Measurements from ENCODE around the gene FBXL5.

Gene FBXL5

DNA sequence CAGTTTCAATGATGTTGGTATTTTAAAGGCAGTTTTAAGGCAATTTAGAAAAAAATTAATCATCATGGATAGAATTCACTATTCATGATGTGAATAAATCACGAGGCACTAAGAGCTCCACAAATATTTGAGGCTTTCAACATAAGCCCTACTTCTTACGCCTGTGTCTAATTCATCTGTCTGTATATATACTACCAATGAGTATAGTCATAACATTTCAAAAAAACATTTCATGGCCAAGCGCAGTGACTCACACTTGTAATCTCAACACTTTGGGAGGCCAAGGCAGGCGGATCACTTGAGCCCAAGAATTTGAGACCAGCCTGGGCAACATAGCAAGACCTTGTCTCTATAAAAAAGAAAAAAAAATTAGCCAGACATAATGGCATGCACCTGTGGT, 56.5 kb downstream of the FBXL5 start:
- no peaks in the 10 kb centered on the region for H3K9me3 ChIP-seq (ENCODE audit: severe bottlenecking)
- TF ChIP-seq, protein P1, sequence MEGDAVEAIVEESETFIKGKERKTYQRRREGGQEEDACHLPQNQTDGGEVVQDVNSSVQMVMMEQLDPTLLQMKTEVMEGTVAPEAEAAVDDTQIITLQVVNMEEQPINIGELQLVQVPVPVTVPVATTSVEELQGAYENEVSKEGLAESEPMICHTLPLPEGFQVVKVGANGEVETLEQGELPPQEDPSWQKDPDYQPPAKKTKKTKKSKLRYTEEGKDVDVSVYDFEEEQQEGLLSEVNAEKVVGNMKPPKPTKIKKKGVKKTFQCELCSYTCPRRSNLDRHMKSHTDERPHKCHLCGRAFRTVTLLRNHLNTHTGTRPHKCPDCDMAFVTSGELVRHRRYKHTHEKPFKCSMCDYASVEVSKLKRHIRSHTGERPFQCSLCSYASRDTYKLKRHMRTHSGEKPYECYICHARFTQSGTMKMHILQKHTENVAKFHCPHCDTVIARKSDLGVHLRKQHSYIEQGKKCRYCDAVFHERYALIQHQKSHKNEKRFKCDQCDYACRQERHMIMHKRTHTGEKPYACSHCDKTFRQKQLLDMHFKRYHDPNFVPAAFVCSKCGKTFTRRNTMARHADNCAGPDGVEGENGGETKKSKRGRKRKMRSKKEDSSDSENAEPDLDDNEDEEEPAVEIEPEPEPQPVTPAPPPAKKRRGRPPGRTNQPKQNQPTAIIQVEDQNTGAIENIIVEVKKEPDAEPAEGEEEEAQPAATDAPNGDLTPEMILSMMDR (IDR thresholded peaks at IDR 0.05; ENCODE audit: poor library complexity, severe bottlenecking), result no peak
- no peaks in the 10 kb centered on the region for H3K27me3 ChIP-seq (ENCODE audit: insufficient read depth, poor library complexity, severe bottlenecking)
- no peak for DNase-seq (ENCODE audit: low spot score)
- H3K27ac ChIP-seq (ENCODE audit: poor library complexity, severe bottlenecking), result no peak overlapping the region
- H3K36me3 ChIP-seq (ENCODE audit: low read depth), result peaks cover 15% of the 10 kb centered on the region; the same call in 1 of the 2 replicates
- no peak for ATAC-seq (ENCODE audit: low read depth)
- no peak overlapping the region for H3K4me3 ChIP-seq (ENCODE audit: severe bottlenecking)
- H3K4me1 ChIP-seq (ENCODE audit: insufficient read depth, poor library complexity, severe bottlenecking), result no peaks in the 10 kb centered on the region

DNA sequence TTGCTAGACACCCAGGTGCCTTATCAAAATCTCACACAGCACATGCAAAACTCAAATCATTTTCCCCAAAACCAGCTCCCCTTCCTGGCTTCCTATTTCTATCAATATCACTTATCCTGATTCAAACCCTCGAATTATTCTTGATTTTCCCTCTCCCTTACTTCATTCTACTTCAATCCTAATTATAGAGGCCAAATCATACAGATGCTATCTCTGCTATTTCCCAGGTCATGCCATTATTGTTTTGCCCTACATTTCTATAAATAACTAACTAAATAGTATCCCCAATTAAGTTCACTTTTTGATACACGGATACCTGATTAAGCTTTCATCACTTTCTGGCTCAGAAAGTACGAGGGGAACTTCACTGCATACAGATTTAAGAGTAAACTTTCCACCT, 62.4 kb downstream of the FBXL5 start:
- peaks cover 10% of the 10 kb centered on the region for H3K36me3 ChIP-seq (ENCODE audit: low read depth)
- TF ChIP-seq, protein P1 (IDR thresholded peaks at IDR 0.05; ENCODE audit: poor library complexity, severe bottlenecking), result no peak
- no peaks in the 10 kb centered on the region for H3K9me3 ChIP-seq (ENCODE audit: severe bottlenecking)
- no peak for ATAC-seq (ENCODE audit: low read depth)
- no peaks in the 10 kb centered on the region for H3K4me1 ChIP-seq (ENCODE audit: insufficient read depth, poor library complexity, severe bottlenecking)
- no peak overlapping the region for H3K27ac ChIP-seq (ENCODE audit: poor library complexity, severe bottlenecking)
- no peak for DNase-seq (ENCODE audit: low spot score)
- no peaks in the 10 kb centered on the region for H3K27me3 ChIP-seq (ENCODE audit: insufficient read depth, poor library complexity, severe bottlenecking)
- no peak overlapping the region for H3K4me3 ChIP-seq (ENCODE audit: severe bottlenecking)

DNA sequence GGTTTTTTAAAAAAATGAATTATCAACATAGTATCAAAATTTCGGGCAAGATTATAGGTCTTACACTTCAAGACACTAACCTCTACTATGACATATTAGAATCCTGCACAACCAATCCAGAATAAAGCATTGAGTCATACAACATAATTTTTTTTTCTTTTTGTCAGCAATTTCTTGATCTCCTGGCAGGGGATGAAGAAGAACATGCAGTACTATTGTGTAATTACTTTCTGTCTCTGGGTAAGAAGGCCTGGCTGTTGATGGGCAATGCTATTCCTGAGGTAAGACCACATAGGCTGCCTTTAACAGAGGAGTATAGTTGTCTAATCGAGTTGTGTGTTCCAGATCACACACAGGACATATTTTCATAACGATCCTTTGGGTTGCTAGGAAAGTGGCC, 67.5 kb downstream of the FBXL5 start:
- H3K27me3 ChIP-seq (ENCODE audit: insufficient read depth, poor library complexity, severe bottlenecking), result no peaks in the 10 kb centered on the region
- TF ChIP-seq, protein P1 (IDR thresholded peaks at IDR 0.05; ENCODE audit: poor library complexity, severe bottlenecking), result no peak
- ATAC-seq (ENCODE audit: low read depth) (no peak), DNase-seq (ENCODE audit: low spot score) (no peak)
- no peak overlapping the region for H3K27ac ChIP-seq (ENCODE audit: poor library complexity, severe bottlenecking)
- peaks cover 4% of the 10 kb centered on the region; the same call in 1 of the 2 replicates for H3K36me3 ChIP-seq (ENCODE audit: low read depth)
- no peak overlapping the region for H3K4me3 ChIP-seq (ENCODE audit: severe bottlenecking)
- no peaks in the 10 kb centered on the region for H3K4me1 ChIP-seq (ENCODE audit: insufficient read depth, poor library complexity, severe bottlenecking)
- no peaks in the 10 kb centered on the region for H3K9me3 ChIP-seq (ENCODE audit: severe bottlenecking)

DNA sequence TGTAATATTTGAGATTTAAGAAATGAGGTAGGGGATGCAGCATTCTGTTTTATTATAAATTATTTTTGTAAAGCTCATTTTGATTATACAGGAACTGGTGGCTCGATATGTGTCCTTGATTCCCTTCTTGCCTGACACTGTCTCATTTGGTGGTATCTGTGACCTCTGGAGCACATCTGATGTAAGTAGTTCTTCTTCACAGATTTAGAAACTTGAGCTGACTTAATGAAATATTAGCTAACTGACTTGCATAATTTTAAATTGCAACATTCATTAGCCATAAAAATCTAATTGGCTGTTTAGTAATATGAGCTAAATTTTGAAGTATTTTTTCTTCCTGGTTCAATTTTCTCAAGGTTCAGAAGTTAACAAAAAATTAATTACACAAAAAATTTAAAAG, 69.1 kb downstream of the FBXL5 start:
- Histone ChIP-seq H3K4me3 (ENCODE audit: severe bottlenecking) (no peak overlapping the region), H3K27ac (ENCODE audit: poor library complexity, severe bottlenecking) (no peak overlapping the region), H3K4me1 (ENCODE audit: insufficient read depth, poor library complexity, severe bottlenecking) (no peaks in the 10 kb centered on the region), H3K9me3 (ENCODE audit: severe bottlenecking) (no peaks in the 10 kb centered on the region), H3K27me3 (ENCODE audit: insufficient read depth, poor library complexity, severe bottlenecking) (no peaks in the 10 kb centered on the region), H3K36me3 (ENCODE audit: low read depth) (peaks cover 6% of the 10 kb centered on the region)
- ATAC-seq (ENCODE audit: low read depth), result no peak
- no peak for DNase-seq (ENCODE audit: low spot score)
- TF ChIP-seq, protein P1 (IDR thresholded peaks at IDR 0.05; ENCODE audit: poor library complexity, severe bottlenecking), result no peak

DNA sequence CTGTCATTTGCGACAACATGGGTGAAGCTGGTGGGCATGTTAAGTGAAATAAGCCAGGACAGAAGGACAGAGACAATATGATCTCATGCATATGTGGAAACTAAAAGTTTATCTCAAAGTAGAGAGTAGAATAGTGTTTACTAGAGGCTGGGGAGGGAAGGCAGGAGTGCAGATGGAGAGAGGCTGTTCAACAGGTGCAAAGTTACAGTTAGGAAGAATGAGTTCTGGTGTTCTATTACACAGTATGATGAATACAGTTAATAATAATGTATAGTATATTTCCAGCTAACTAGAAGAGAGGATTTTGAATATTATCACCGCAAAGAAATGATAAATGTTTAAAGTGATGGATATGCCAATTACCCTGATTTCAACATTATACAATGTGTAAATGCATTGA, 69.8 kb downstream of the FBXL5 start:
- Histone ChIP-seq H3K27ac (ENCODE audit: poor library complexity, severe bottlenecking) (no peak overlapping the region), H3K4me1 (ENCODE audit: insufficient read depth, poor library complexity, severe bottlenecking) (no peaks in the 10 kb centered on the region), H3K4me3 (ENCODE audit: severe bottlenecking) (no peak overlapping the region), H3K36me3 (ENCODE audit: low read depth) (peaks cover 6% of the 10 kb centered on the region), H3K9me3 (ENCODE audit: severe bottlenecking) (no peaks in the 10 kb centered on the region), H3K27me3 (ENCODE audit: insufficient read depth, poor library complexity, severe bottlenecking) (no peaks in the 10 kb centered on the region)
- ATAC-seq (ENCODE audit: low read depth) (no peak), DNase-seq (ENCODE audit: low spot score) (no peak)
- TF ChIP-seq, protein P1 (IDR thresholded peaks at IDR 0.05; ENCODE audit: poor library complexity, severe bottlenecking), result no peak

Measured in RWPE2 (cell line).